SK-N-SH (cell line): ENCODE results near the gene IKZF4. TPM values are rescaled to one million over a fixed set of nuclear protein-coding genes. Genes with fewer than 3 reads are reported as not detected.
A peak's percentile ranks its signal among the peaks of the same experiment; 100 is the strongest.

Experiments
- CTCF ChIA-PET: fragments of 300-600, 350-600 bp; formaldehyde crosslinking; extraction: SDS; loops from one replicate; lab custom pipeline; 2021; lab: Yijun Ruan, JAX
- POLR2A ChIA-PET: fragments of 350-600 bp; sonication (Branson Sonifier 250); formaldehyde crosslinking; extraction: SDS; loops from one replicate; lab custom pipeline; 2020; ENCODE audit warnings: antibody characterized with exemption, inconsistent platforms; lab: Yijun Ruan, JAX
- DNase-seq: peaks from one replicate; pipeline ENCODE4 v3.0.0; 2012
- H2AFZ ChIP-seq: fragments of 200-600 bp; sonication (generic); 2 replicates; pipeline ENCODE4 v1.8.1; 2016; ENCODE audit warnings: antibody characterized with exemption, mild to moderate bottlenecking, low read depth
- H3F3A ChIP-seq: fragments of 200-600 bp; sonication (generic); replicated peaks from 2 replicates; pipeline ENCODE3; 2016; ENCODE audit warnings: antibody characterized with exemption, mild to moderate bottlenecking; ENCODE audit not compliant: insufficient read depth
- H3K27ac ChIP-seq, 2 experiments: fragments of 200-500 bp in 1 of 2; fragments of 200-600 bp in 1 of 2; sonication (Bioruptor generic) in 1 of 2; sonication (generic), shearing (Covaris generic) in 1 of 2; 2 replicates each; pipeline versions ENCODE4 v1.5.1 to v1.6.1; 2014 to 2016; ENCODE audit warnings: low read depth in 2 of 2, inconsistent platforms in 1 of 2, low read length in 1 of 2, mild to moderate bottlenecking in 1 of 2, mixed read lengths in 1 of 2
- H3K27me3 ChIP-seq: fragments of 200-600 bp; sonication (generic), shearing (Covaris generic); 2 replicates; pipeline ENCODE4 v1.6.1; 2016; ENCODE audit warnings: mixed run types; ENCODE audit not compliant: insufficient read depth
- H3K36me3 ChIP-seq, 2 experiments: fragments of 200-500 bp in 1 of 2; fragments of 200-600 bp in 1 of 2; sonication (Bioruptor generic) in 1 of 2; sonication (generic) in 1 of 2; replicated peaks in 1 of 2; 2 replicates each; pipeline versions ENCODE3 to v1.5.1; 2014 to 2016; ENCODE audit warnings: low read length in 1 of 2, mild to moderate bottlenecking in 1 of 2; ENCODE audit not compliant: insufficient read depth in 2 of 2, control insufficient read depth in 1 of 2
- H3K4me1 ChIP-seq, 2 experiments: fragments of 200-500 bp in 1 of 2; fragments of 200-600 bp in 1 of 2; sonication (Bioruptor generic) in 1 of 2; sonication (generic), shearing (Covaris generic) in 1 of 2; 2 replicates each; pipeline versions ENCODE4 v1.5.1 to v1.6.1; 2014 to 2016; ENCODE audit warnings: low read depth in 1 of 2, low read length in 1 of 2, mixed run types in 1 of 2; ENCODE audit not compliant: insufficient read depth in 2 of 2, control insufficient read depth in 1 of 2
- H3K4me2 ChIP-seq: fragments of 200-600 bp; sonication (generic), shearing (Covaris generic); 2 replicates; pipeline ENCODE4 v1.6.1; 2017; ENCODE audit warnings: mixed run types
- H3K4me3 ChIP-seq, 2 experiments: fragments of 200-500 bp in 1 of 2; fragments of 200-600 bp in 1 of 2; sonication (Bioruptor generic) in 1 of 2; sonication (generic), shearing (Covaris generic) in 1 of 2; 2 replicates each; pipeline versions ENCODE4 v1.5.1 to v1.8.1; 2014 to 2016; ENCODE audit warnings: low read depth in 2 of 2, inconsistent platforms in 1 of 2, low read length in 1 of 2, mild to moderate bottlenecking in 1 of 2, mixed read lengths in 1 of 2, moderate library complexity in 1 of 2
- H3K79me2 ChIP-seq: fragments of 200-600 bp; sonication (generic); 2 replicates; pipeline ENCODE4 v1.8.1; 2017; ENCODE audit warnings: mild to moderate bottlenecking; ENCODE audit not compliant: insufficient read depth
- H3K9ac ChIP-seq: fragments of 200-600 bp; sonication (generic); 2 replicates; pipeline ENCODE4 v1.6.1; 2017; ENCODE audit warnings: mixed run types
- H3K9me2 ChIP-seq: fragments of 200-600 bp; sonication (generic); 2 replicates; pipeline ENCODE4 v1.6.1; 2017; ENCODE audit warnings: mixed run types
- H3K9me3 ChIP-seq: fragments of 200-600 bp; sonication (generic); 2 replicates; pipeline ENCODE4 v1.6.1; 2017; ENCODE audit warnings: mixed run types, mild to moderate bottlenecking, moderate library complexity
- H4K20me1 ChIP-seq: fragments of 200-600 bp; sonication (generic); 2 replicates; pipeline ENCODE4 v1.6.1; 2017; ENCODE audit warnings: mild to moderate bottlenecking, mixed run types; ENCODE audit not compliant: insufficient read depth
- CTCF ChIP-seq: fragments of 200-600 bp; sonication (generic); IDR thresholded peaks from 2 replicates; pipeline ENCODE4 v1.6.1; 2017; ENCODE audit warnings: antibody characterized with exemption, mild to moderate bottlenecking, moderate library complexity
- JUND ChIP-seq: IDR thresholded peaks from 2 replicates; pipeline ENCODE4 v1.4.0; 2012
- MAX ChIP-seq: IDR thresholded peaks from 2 replicates; pipeline ENCODE4 v1.4.0; 2012; ENCODE audit warnings: low read depth
- PBX3 ChIP-seq: IDR thresholded peaks from 2 replicates; pipeline ENCODE4; 2012
- RAD21 ChIP-seq: IDR thresholded peaks from 2 replicates; pipeline ENCODE4 v1.6.1; 2012; ENCODE audit warnings: mild to moderate bottlenecking, low read length
- REST ChIP-seq: IDR thresholded peaks from 2 replicates; pipeline ENCODE4 v1.6.1; 2012; ENCODE audit warnings: mild to moderate bottlenecking, low read depth, low read length, moderate library complexity
- RXRA ChIP-seq: IDR thresholded peaks from 2 replicates; pipeline ENCODE4 v1.4.0; 2012; ENCODE audit warnings: low read depth, mild to moderate bottlenecking, borderline replicate concordance
- SIN3A ChIP-seq: IDR thresholded peaks from 2 replicates; pipeline ENCODE4 v1.6.1; 2012; ENCODE audit warnings: low read depth, mild to moderate bottlenecking, low read length, moderate library complexity, borderline replicate concordance
- SMC3 ChIP-seq: IDR thresholded peaks from 2 replicates; pipeline ENCODE4 v1.6.1; 2012; ENCODE audit warnings: low read depth, low read length, improper control_type of control experiment
- TAF1 ChIP-seq: IDR thresholded peaks from 2 replicates; pipeline ENCODE4 v1.6.1; 2012; ENCODE audit warnings: low read depth, mild to moderate bottlenecking, low read length, moderate library complexity, borderline replicate concordance
- ZBTB33 ChIP-seq: IDR thresholded peaks from 2 replicates; pipeline ENCODE4 v1.4.0; 2012; ENCODE audit warnings: low read depth, borderline replicate concordance
- WGBS: methylation state at CpG from one replicate; pipeline ENCODE4 v1.1.6; 2017; ENCODE audit warnings: low lambda C conversion rate; 5-methylcytosine and 5-hydroxymethylcytosine counted together
- polyA plus RNA-seq, 3 experiments: library from polyadenylated mRNA; depleted of rRNA; stranded (reverse); fragments of >200 nt; gene quantifications; 2 replicates each; pipeline ENCODE4 v1.2.3, GENCODE V29; 2012

The IKZF4 gene
- polyA plus RNA-seq, 1 of the 3 experiments (the other 2 are of a cell fraction), result 3.9 TPM

GRCh38 chr12:56078931-56079722, 58.3 kb downstream of the IKZF4 start:
- no peaks in the 10 kb centered on the region for H3K9me2 ChIP-seq
- ChIA-PET CTCF (interaction anchor here (0.8 to 3.4 kb wide), 20 partner anchors 9 to 552 kb away, joined by 3 to 13 read pairs (median 5); partner anchors contain the start of genes ESYT1, SMARCC2 and ZC3H10), POLR2A (interaction anchor here (0.6 to 3.2 kb wide), 3 partner anchors 25 to 39 kb away, joined by 3 to 15 read pairs (median 3); partner anchors contain the start of genes PA2G4 and ZC3H10)
- DNase-seq, result peak; percentile 94
- TF ChIP-seq RXRA (no peak), CTCF (peak; percentile 69), JUND (no peak), TAF1 (peak; percentile 26; the same call in 1 of the 2 replicates), MAX (no peak; the same call in 1 of the 2 replicates), PBX3 (no peak), ZBTB33 (no peak), SMC3 (peak; percentile 60), SIN3A (peak; percentile 13; the same call in 1 of the 2 replicates), RAD21 (peak; percentile 52), REST (no peak)
- 5% methylated on average over 25 of the region's 50 CpGs for WGBS
- peaks cover 12% of the 10 kb centered on the region for H3F3A ChIP-seq
- peak overlapping the region; percentile 94 for H2AFZ ChIP-seq
- H3K4me1 ChIP-seq, result peaks cover 0 to 6% of the 10 kb centered on the region in 2 experiments; a peak in 1 of 4 replicates
- H3K9me3 ChIP-seq, result no peaks in the 10 kb centered on the region
- H3K9ac ChIP-seq, result peak overlapping the region; percentile 42; the same call in 1 of the 2 replicates
- no peaks in the 10 kb centered on the region for H4K20me1 ChIP-seq
- H3K79me2 ChIP-seq, result no peaks in the 10 kb centered on the region
- H3K36me3 ChIP-seq, result no peaks in the 10 kb centered on the region
- peak overlapping the region; percentile 53 to 71 for H3K4me3 ChIP-seq
- H3K27ac ChIP-seq, result peak overlapping the region; percentile 36 to 55
- H3K27me3 ChIP-seq, result no peaks in the 10 kb centered on the region
- peak overlapping the region; percentile 97 for H3K4me2 ChIP-seq
